ENCODE measurements around the gene PCDH9. TPM values are rescaled to one million over a fixed set of nuclear protein-coding genes. Genes with fewer than 3 reads are reported as not detected.

The PCDH9 gene
- total and polyA plus RNA-seq, 2 of the 4 experiments (the other 2 are of a cell fraction): 2.2 to 10.2 TPM

- no peak overlapping the region for H3K4ac ChIP-seq (ENCODE audit: low read depth, low read length)
- no peak for DNase-seq
- no peak overlapping the region for H4K91ac ChIP-seq (ENCODE audit: insufficient read depth, low read depth, low read length)
- H2AK9ac ChIP-seq (replicated peaks; ENCODE audit: low read depth, low read length, poor library complexity): no peak overlapping the region
- H4K20me1 ChIP-seq (ENCODE audit: insufficient read depth, low read length): no peaks in the 10 kb centered on the region
- in situ Hi-C loops (cut with MboI; ENCODE audit: low sequenced_read_pairs): no loop called here
- no peak overlapping the region for H3K4me2 ChIP-seq (ENCODE audit: low read depth, low read length)
- H3K9me1 ChIP-seq (ENCODE audit: insufficient read depth, low read length): no peaks in the 10 kb centered on the region
- H4K5ac ChIP-seq (ENCODE audit: low read depth, low read length): no peak overlapping the region
- BruUV-seq (replicated peaks): no TSS peak
- H3K4me3 ChIP-seq (ENCODE audit: insufficient read depth, low read depth, low read length): no peak overlapping the region
- no peaks in the 10 kb centered on the region for H3K27me3 ChIP-seq (ENCODE audit: control insufficient read depth, insufficient read depth, low read length)
- TF ChIP-seq ELK1 (IDR thresholded peaks at IDR 0.05; ENCODE audit: borderline replicate concordance, low read depth, low read length) (no peak), USF2 (IDR thresholded peaks at IDR 0.05; ENCODE audit: low read depth, low read length) (no peak), FOS (IDR thresholded peaks at IDR 0.05; ENCODE audit: low read depth, low read length) (no peak), CHD1 (IDR thresholded peaks at IDR 0.05; ENCODE audit: low read depth, low read length) (no peak), RCOR1 (IDR thresholded peaks at IDR 0.05; ENCODE audit: insufficient replicate concordance, low read length) (no peak), RAD21 (IDR thresholded peaks at IDR 0.05; ENCODE audit: low read length) (no peak), CTCF (conservative IDR thresholded peaks at IDR 0.05; ENCODE audit: low read depth, low read length) (no peak), SMC3 (IDR thresholded peaks at IDR 0.05; ENCODE audit: low read depth, low read length) (no peak), NFE2L2 (IDR thresholded peaks at IDR 0.05; ENCODE audit: low read depth, low read length) (no peak), BHLHE40 (IDR thresholded peaks at IDR 0.05; ENCODE audit: low read depth, low read length) (no peak), MXI1 (IDR thresholded peaks at IDR 0.05; ENCODE audit: borderline replicate concordance, low read depth, low read length) (no peak), CEBPB (IDR thresholded peaks at IDR 0.05; ENCODE audit: low read depth, low read length) (no peak), RFX5 (IDR thresholded peaks at IDR 0.05; ENCODE audit: low read depth, low read length) (no peak)
- H2BK20ac ChIP-seq (ENCODE audit: low read depth, low read length): no peak overlapping the region
- H2AK5ac ChIP-seq (ENCODE audit: low read depth, low read length): no peak overlapping the region
- ChIA-PET CTCF (no interaction called here), POLR2A (ENCODE audit: unreplicated experiment) (no interaction called here)
- H3K14ac ChIP-seq (replicated peaks; ENCODE audit: low read depth, low read length): no peak overlapping the region
- no peak overlapping the region for H2BK15ac ChIP-seq (ENCODE audit: low read depth, low read length)
- no peak overlapping the region for H3K27ac ChIP-seq (ENCODE audit: insufficient read depth, low read length)
- no peaks in the 10 kb centered on the region for H3K4me1 ChIP-seq (ENCODE audit: control insufficient read depth, insufficient read depth, low read length)
- no peaks in the 10 kb centered on the region; the same call in 1 of the 2 replicates for H3K9me3 ChIP-seq (ENCODE audit: control insufficient read depth, insufficient read depth, low read length)
- WGBS, 2 experiments (ENCODE audit: extremely low coverage in 2 of 2, insufficient read length in 1 of 2): 86% methylated on average over 1 of the region's 10 CpGs; no CpG with 5 or more reads in 1 of the 2 experiments
- H3K23ac ChIP-seq (ENCODE audit: low read depth, low read length): no peak overlapping the region
- dilution Hi-C loops (cut with HindIII; ENCODE audit: low sequenced_read_pairs, unreplicated experiment): no loop called here
- H4K8ac ChIP-seq (ENCODE audit: low read depth in 2 of 2, low read length in 2 of 2): no peak overlapping the region
- no peak overlapping the region for H2AFZ ChIP-seq (replicated peaks; ENCODE audit: low read length, poor library complexity)
- no peak for ATAC-seq (ENCODE audit: low read depth)
- intact Hi-C loops (cut with micrococcal nuclease): no loop called here
- no peaks in the 10 kb centered on the region for H3K79me1 ChIP-seq (ENCODE audit: low read depth in 1 of 2, low read length in 2 of 2)
- no peak overlapping the region for H2BK5ac ChIP-seq (ENCODE audit: low read depth, low read length, poor library complexity, severe bottlenecking)
- no peak overlapping the region for H3K9ac ChIP-seq (ENCODE audit: low read depth, low read length)
- no peak overlapping the region for H2BK120ac ChIP-seq (ENCODE audit: low read depth, low read length)
- no peak overlapping the region for H3K56ac ChIP-seq (ENCODE audit: extremely low read depth, insufficient read depth, low read length)
- no peaks in the 10 kb centered on the region for H3K36me3 ChIP-seq (ENCODE audit: control insufficient read depth, insufficient read depth, low read length)
- no peak overlapping the region for H3K18ac ChIP-seq (ENCODE audit: low read depth, low read length)
Measured at GRCh38 chr13:66623129-66623820, 606.9 kb downstream of the PCDH9 start.

Measured in IMR-90 (cell line).